ENCODE results near the gene PRRX2. TPM values are rescaled to one million over a fixed set of nuclear protein-coding genes. Genes with fewer than 3 reads are reported as not detected.
A peak's percentile ranks its signal among the peaks of the same experiment; 100 is the strongest.
"Not testable (repeated sequence)": the region's sequence is repeated elsewhere in the genome, so short reads cannot be mapped to it uniquely, and the experiment has no call there.

The PRRX2 gene
- polyA plus RNA-seq, 6 donors from 2014 or later, result not detected

GRCh38 chr9:129748249-129748648 is 82.8 kb downstream of the PRRX2 start:
- H3K36me3 Mint-ChIP-seq, result no peaks in the 10 kb centered on the region
- DNase-seq (no peak), ATAC-seq (ENCODE audit: low read depth in 2 of 2) (no peak)
- H3K4me1 Mint-ChIP-seq, result peaks cover 0 to 6% (median 0%) of the 10 kb centered on the region in 3 donors
- H3K27ac Mint-ChIP-seq, result no peak overlapping the region
- no peaks in the 10 kb centered on the region for H3K9me3 Mint-ChIP-seq
- peaks cover 0 to 26% (median 20%) of the 10 kb centered on the region in 3 donors for H3K27me3 Mint-ChIP-seq
- H3K4me3 Mint-ChIP-seq, result no peak overlapping the region

- H3K4me1 Mint-ChIP-seq; H3K36me3 Mint-ChIP-seq; H3K9me3 Mint-ChIP-seq; H3K4me3 Mint-ChIP-seq; ATAC-seq (ENCODE audit: low read depth in 2 of 2); DNase-seq: not testable (repeated sequence)
- H3K27ac Mint-ChIP-seq, result peak overlapping the region in 1 of 6 donors; percentile 38
- H3K27me3 Mint-ChIP-seq, result peaks cover 8 to 34% (median 22%) of the 10 kb centered on the region in 3 donors
Measured at GRCh38 chr9:129749052-129749451, 83.6 kb downstream of the PRRX2 start.

- H3K36me3 Mint-ChIP-seq, result no peaks in the 10 kb centered on the region
- no peak overlapping the region for H3K27ac Mint-ChIP-seq
- H3K4me3 Mint-ChIP-seq, result no peak overlapping the region
- no peaks in the 10 kb centered on the region for H3K9me3 Mint-ChIP-seq
- H3K4me1 Mint-ChIP-seq, result peaks cover 0 to 6% (median 0%) of the 10 kb centered on the region in 3 donors
- H3K27me3 Mint-ChIP-seq, result peaks cover 10 to 37% (median 22%) of the 10 kb centered on the region in 3 donors
- no peak for DNase-seq
- no peak for ATAC-seq (ENCODE audit: low read depth in 2 of 2)
Measured at GRCh38 chr9:129749575-129749974, 84.1 kb downstream of the PRRX2 start.

GRCh38 chr9:129750013-129750638 is 84.7 kb downstream of the PRRX2 start:
- no peak overlapping the region for H3K4me3 Mint-ChIP-seq
- H3K4me1 Mint-ChIP-seq, result peaks cover 0 to 6% (median 0%) of the 10 kb centered on the region in 3 donors
- no peak for ATAC-seq (ENCODE audit: low read depth in 2 of 2)
- H3K36me3 Mint-ChIP-seq, result no peaks in the 10 kb centered on the region
- no peak for DNase-seq
- no peaks in the 10 kb centered on the region for H3K9me3 Mint-ChIP-seq
- peaks cover 10 to 37% (median 22%) of the 10 kb centered on the region in 3 donors for H3K27me3 Mint-ChIP-seq
- no peak overlapping the region for H3K27ac Mint-ChIP-seq

GRCh38 chr9:129751841-129752801 is 86.7 kb downstream of the PRRX2 start:
- no peaks in the 10 kb centered on the region for H3K9me3 Mint-ChIP-seq
- no peak overlapping the region for H3K27ac Mint-ChIP-seq
- H3K4me3 Mint-ChIP-seq, result peak overlapping the region in 1 of 8 donors; percentile 50
- ATAC-seq (ENCODE audit: low read depth in 2 of 2) (no peak), DNase-seq (no peak)
- H3K36me3 Mint-ChIP-seq, result no peaks in the 10 kb centered on the region
- H3K4me1 Mint-ChIP-seq, result peaks cover 3 to 9% (median 4%) of the 10 kb centered on the region in 3 donors
- H3K27me3 Mint-ChIP-seq, result peaks cover 13 to 37% (median 22%) of the 10 kb centered on the region in 3 donors

GRCh38 chr9:129752900-129753729 is 87.7 kb downstream of the PRRX2 start, which contains the start of gene PTGES:
PTGES (minus strand) TSS chr9:129753042; CDS start chr9:129753012, 30 bp downstream.
- H3K27me3 Mint-ChIP-seq, result peaks cover 14 to 41% (median 26%) of the 10 kb centered on the region in 3 donors

GRCh38 chr9:129755151-129755550 is 89.7 kb downstream of the PRRX2 start:
- H3K27me3 Mint-ChIP-seq, result peaks cover 20 to 58% (median 40%) of the 10 kb centered on the region in 3 donors
- ATAC-seq (ENCODE audit: low read depth in 2 of 2) (no peak), DNase-seq (no peak)
- no peaks in the 10 kb centered on the region for H3K9me3 Mint-ChIP-seq
- H3K4me1 Mint-ChIP-seq, result peaks cover 7 to 19% (median 8%) of the 10 kb centered on the region in 3 donors
- no peak overlapping the region for H3K27ac Mint-ChIP-seq
- H3K36me3 Mint-ChIP-seq, result no peaks in the 10 kb centered on the region
- H3K4me3 Mint-ChIP-seq, result no peak overlapping the region

More at GRCh38 chr9:129752900-129753729, 87.7 kb downstream of the PRRX2 start, which contains the start of gene PTGES:
- H3K4me1 Mint-ChIP-seq, result peaks cover 6 to 15% (median 7%) of the 10 kb centered on the region in 3 donors
- H3K9me3 Mint-ChIP-seq, result no peaks in the 10 kb centered on the region
- H3K4me3 Mint-ChIP-seq, result peak within 1 kb of the TSS in 3 of 8 donors; percentile 21 to 57 (median 26)
- ATAC-seq (ENCODE audit: low read depth in 2 of 2), result peak; percentile 41 to 45
- H3K27ac Mint-ChIP-seq, result no peak within 1 kb of the TSS
- no peak for DNase-seq
- H3K36me3 Mint-ChIP-seq, result no peaks in the 10 kb centered on the region

GRCh38 chr9:129756191-129756590 is 90.7 kb downstream of the PRRX2 start:
- Mint-ChIP-seq H3K4me1 (peaks cover 7 to 19% (median 8%) of the 10 kb centered on the region in 3 donors), H3K36me3 (no peaks in the 10 kb centered on the region), H3K27ac (no peak overlapping the region), H3K27me3 (peaks cover 24 to 56% (median 40%) of the 10 kb centered on the region in 3 donors), H3K9me3 (no peaks in the 10 kb centered on the region), H3K4me3 (peak overlapping the region in 1 of 8 donors; percentile 47)
- ATAC-seq (ENCODE audit: low read depth in 2 of 2) (no peak), DNase-seq (no peak)

GRCh38 chr9:129757045-129757444 is 91.6 kb downstream of the PRRX2 start:
- Mint-ChIP-seq H3K9me3 (no peaks in the 10 kb centered on the region), H3K4me1 (peaks cover 7 to 19% (median 8%) of the 10 kb centered on the region in 3 donors), H3K27ac (no peak overlapping the region), H3K27me3 (peaks cover 25 to 58% (median 39%) of the 10 kb centered on the region in 3 donors), H3K4me3 (peak overlapping the region in 3 of 8 donors; percentile 12 to 52 (median 20)), H3K36me3 (no peaks in the 10 kb centered on the region)
- DNase-seq (no peak), ATAC-seq (ENCODE audit: low read depth in 2 of 2) (no peak)

GRCh38 chr9:129759319-129759718 is 93.9 kb downstream of the PRRX2 start:
- Mint-ChIP-seq H3K9me3 (no peaks in the 10 kb centered on the region), H3K27me3 (peaks cover 15 to 43% (median 19%) of the 10 kb centered on the region in 3 donors), H3K4me3 (no peak overlapping the region), H3K27ac (no peak overlapping the region), H3K36me3 (no peaks in the 10 kb centered on the region), H3K4me1 (peaks cover 7 to 13% (median 8%) of the 10 kb centered on the region in 3 donors)
- DNase-seq, result no peak
- no peak for ATAC-seq (ENCODE audit: low read depth in 2 of 2)

- no peak for DNase-seq
Measured at GRCh38 chr9:129759804-129760502, 94.5 kb downstream of the PRRX2 start.

GRCh38 chr9:129760784-129761183 is 95.3 kb downstream of the PRRX2 start:
- Mint-ChIP-seq H3K4me1 (peaks cover 7 to 13% (median 8%) of the 10 kb centered on the region in 3 donors), H3K27me3 (peaks cover 16 to 43% (median 19%) of the 10 kb centered on the region in 3 donors)
- H3K4me3 Mint-ChIP-seq; ATAC-seq (ENCODE audit: low read depth in 2 of 2); DNase-seq; H3K9me3 Mint-ChIP-seq; H3K27ac Mint-ChIP-seq; H3K36me3 Mint-ChIP-seq: not testable (repeated sequence)

More at GRCh38 chr9:129759804-129760502, 94.5 kb downstream of the PRRX2 start:
- H3K27ac Mint-ChIP-seq, result no peak overlapping the region
- peaks cover 7 to 13% (median 8%) of the 10 kb centered on the region in 3 donors for H3K4me1 Mint-ChIP-seq
- ATAC-seq (ENCODE audit: low read depth in 2 of 2), result no peak
- no peaks in the 10 kb centered on the region for H3K36me3 Mint-ChIP-seq
- peaks cover 15 to 43% (median 19%) of the 10 kb centered on the region in 3 donors for H3K27me3 Mint-ChIP-seq
- no peak overlapping the region for H3K4me3 Mint-ChIP-seq
- no peaks in the 10 kb centered on the region for H3K9me3 Mint-ChIP-seq

Measured in naive B cell (primary cell).